ENCODE data around the gene MIEF1.

Gene MIEF1

GRCh38 chr22:39518996-39519680, 17.0 kb downstream of the MIEF1 start (continued):
- TF ChIP-seq ZNF121 (tag by site-specific recombination; IDR thresholded peaks at IDR 0.05) (no peak), ZNF639 (tag by site-specific recombination; IDR thresholded peaks at IDR 0.05) (no peak), ZNF76 (tag by site-specific recombination; IDR thresholded peaks at IDR 0.05; ENCODE audit: borderline replicate concordance, low read depth) (peak; percentile 64; the same call in 1 of the 2 replicates), ZNF202 (tag by site-specific recombination; IDR thresholded peaks at IDR 0.05; ENCODE audit: borderline replicate concordance) (no peak), ZBTB17 (tag by site-specific recombination; IDR thresholded peaks at IDR 0.05) (no peak), ZNF514 (tag by site-specific recombination; IDR thresholded peaks at IDR 0.05) (no peak), ZNF214 (tag by site-specific recombination; IDR thresholded peaks at IDR 0.05; ENCODE audit: borderline replicate concordance) (no peak), ZFHX2 (tag by site-specific recombination; conservative IDR thresholded peaks at IDR 0.05) (no peak), ZNF416 (tag by site-specific recombination; IDR thresholded peaks at IDR 0.05) (no peak), ZNF521 (tag by site-specific recombination; IDR thresholded peaks at IDR 0.05) (no peak), ZNF610 (tag by site-specific recombination; IDR thresholded peaks at IDR 0.05; ENCODE audit: borderline replicate concordance) (no peak), ZNF223 (tag by site-specific recombination; IDR thresholded peaks at IDR 0.05) (no peak), ZNF16 (tag by site-specific recombination; IDR thresholded peaks at IDR 0.05; ENCODE audit: low read depth) (no peak), HOXA7 (CRISPR knock-in tag; IDR thresholded peaks at IDR 0.05; ENCODE audit: borderline replicate concordance) (no peak), ZNF560 (tag by site-specific recombination; IDR thresholded peaks at IDR 0.05; ENCODE audit: borderline replicate concordance) (no peak), ZNF596 (tag by site-specific recombination; IDR thresholded peaks at IDR 0.05) (no peak), ZNF155 (tag by site-specific recombination; IDR thresholded peaks at IDR 0.05) (no peak), ZNF138 (tag by site-specific recombination; IDR thresholded peaks at IDR 0.05; ENCODE audit: borderline replicate concordance) (no peak), OVOL3 (tag by site-specific recombination; IDR thresholded peaks at IDR 0.05) (no peak), ZFP37 (tag by site-specific recombination; IDR thresholded peaks at IDR 0.05) (no peak), ZNF677 (tag by site-specific recombination; IDR thresholded peaks at IDR 0.05) (no peak), KLF1 (tag by site-specific recombination; IDR thresholded peaks at IDR 0.05) (0 out of 2 replicates have a peak, but pooled peaks have one; percentile 23), ZNF558 (tag by site-specific recombination; IDR thresholded peaks at IDR 0.05) (no peak), ZNF473 (tag by site-specific recombination; IDR thresholded peaks at IDR 0.05) (no peak), ZNF658 (tag by site-specific recombination; IDR thresholded peaks at IDR 0.05) (no peak), ZNF335 (tag by site-specific recombination; conservative IDR thresholded peaks at IDR 0.05) (no peak), ZNF549 (tag by site-specific recombination; IDR thresholded peaks at IDR 0.05) (no peak), TCF7L2 (IDR thresholded peaks at IDR 0.05; ENCODE audit: borderline replicate concordance, low read depth, low read length) (no peak), ZNF18 (tag by site-specific recombination; IDR thresholded peaks at IDR 0.05) (no peak), ZNF830 (tag by site-specific recombination; IDR thresholded peaks at IDR 0.05; ENCODE audit: low read depth) (no peak), REPIN1 (tag by site-specific recombination; IDR thresholded peaks at IDR 0.05; ENCODE audit: low read depth) (no peak)
- TF ChIP-seq, protein P1, sequence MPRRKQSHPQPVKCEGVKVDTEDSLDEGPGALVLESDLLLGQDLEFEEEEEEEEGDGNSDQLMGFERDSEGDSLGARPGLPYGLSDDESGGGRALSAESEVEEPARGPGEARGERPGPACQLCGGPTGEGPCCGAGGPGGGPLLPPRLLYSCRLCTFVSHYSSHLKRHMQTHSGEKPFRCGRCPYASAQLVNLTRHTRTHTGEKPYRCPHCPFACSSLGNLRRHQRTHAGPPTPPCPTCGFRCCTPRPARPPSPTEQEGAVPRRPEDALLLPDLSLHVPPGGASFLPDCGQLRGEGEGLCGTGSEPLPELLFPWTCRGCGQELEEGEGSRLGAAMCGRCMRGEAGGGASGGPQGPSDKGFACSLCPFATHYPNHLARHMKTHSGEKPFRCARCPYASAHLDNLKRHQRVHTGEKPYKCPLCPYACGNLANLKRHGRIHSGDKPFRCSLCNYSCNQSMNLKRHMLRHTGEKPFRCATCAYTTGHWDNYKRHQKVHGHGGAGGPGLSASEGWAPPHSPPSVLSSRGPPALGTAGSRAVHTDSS (tag by site-specific recombination; IDR thresholded peaks at IDR 0.05): 0 out of 2 replicates have a peak, but pooled peaks have one; percentile 8
- TF ChIP-seq, protein P2, sequence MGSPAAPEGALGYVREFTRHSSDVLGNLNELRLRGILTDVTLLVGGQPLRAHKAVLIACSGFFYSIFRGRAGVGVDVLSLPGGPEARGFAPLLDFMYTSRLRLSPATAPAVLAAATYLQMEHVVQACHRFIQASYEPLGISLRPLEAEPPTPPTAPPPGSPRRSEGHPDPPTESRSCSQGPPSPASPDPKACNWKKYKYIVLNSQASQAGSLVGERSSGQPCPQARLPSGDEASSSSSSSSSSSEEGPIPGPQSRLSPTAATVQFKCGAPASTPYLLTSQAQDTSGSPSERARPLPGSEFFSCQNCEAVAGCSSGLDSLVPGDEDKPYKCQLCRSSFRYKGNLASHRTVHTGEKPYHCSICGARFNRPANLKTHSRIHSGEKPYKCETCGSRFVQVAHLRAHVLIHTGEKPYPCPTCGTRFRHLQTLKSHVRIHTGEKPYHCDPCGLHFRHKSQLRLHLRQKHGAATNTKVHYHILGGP (tag by site-specific recombination; IDR thresholded peaks at IDR 0.05): no peak
- TF ChIP-seq, protein P3, sequence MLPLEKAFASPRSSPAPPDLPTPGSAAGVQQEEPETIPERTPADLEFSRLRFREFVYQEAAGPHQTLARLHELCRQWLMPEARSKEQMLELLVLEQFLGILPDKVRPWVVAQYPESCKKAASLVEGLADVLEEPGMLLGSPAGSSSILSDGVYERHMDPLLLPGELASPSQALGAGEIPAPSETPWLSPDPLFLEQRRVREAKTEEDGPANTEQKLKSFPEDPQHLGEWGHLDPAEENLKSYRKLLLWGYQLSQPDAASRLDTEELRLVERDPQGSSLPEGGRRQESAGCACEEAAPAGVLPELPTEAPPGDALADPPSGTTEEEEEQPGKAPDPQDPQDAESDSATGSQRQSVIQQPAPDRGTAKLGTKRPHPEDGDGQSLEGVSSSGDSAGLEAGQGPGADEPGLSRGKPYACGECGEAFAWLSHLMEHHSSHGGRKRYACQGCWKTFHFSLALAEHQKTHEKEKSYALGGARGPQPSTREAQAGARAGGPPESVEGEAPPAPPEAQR (tag by site-specific recombination; IDR thresholded peaks at IDR 0.05): no peak

Measured in HEK293 (cell line).